Skeletal muscle tissue (tissue), 4 donors: ENCODE measurements around the gene C21orf58. TPM values are rescaled to one million over a fixed set of nuclear protein-coding genes. Genes with fewer than 3 reads are reported as not detected.

Experiments used
- H3K27ac ChIP-seq: one replicate; pipeline ENCODE4 v1.7.0; 2013; ENCODE audit warnings: mild to moderate bottlenecking, low read depth, low read length, inconsistent platforms
- H3K27me3 ChIP-seq, 3 donors: one replicate each; pipeline ENCODE4 v1.7.0; 2013; ENCODE audit warnings: low read length in 3 of 3; ENCODE audit not compliant: control insufficient read depth in 3 of 3, insufficient read depth in 3 of 3
- H3K36me3 ChIP-seq, 3 donors: one replicate each; pipeline ENCODE4 v1.7.0; 2013; ENCODE audit warnings: low read length in 3 of 3; ENCODE audit not compliant: control insufficient read depth in 3 of 3, insufficient read depth in 3 of 3
- H3K4me1 ChIP-seq, 3 donors: one replicate each; pipeline ENCODE4 v1.7.0; 2013; ENCODE audit warnings: low read length in 3 of 3, mild to moderate bottlenecking in 3 of 3; ENCODE audit not compliant: control insufficient read depth in 3 of 3, insufficient read depth in 3 of 3
- H3K4me3 ChIP-seq, 3 donors: one replicate each; pipeline ENCODE4 v1.7.0; 2013; ENCODE audit warnings: low read length in 3 of 3
- H3K9ac ChIP-seq, 3 donors: one replicate each; pipeline ENCODE4 v1.7.0; 2013; ENCODE audit warnings: low read length in 3 of 3, mild to moderate bottlenecking in 3 of 3, moderate library complexity in 2 of 3, low read depth in 1 of 3
- H3K9me3 ChIP-seq, 3 donors: one replicate each; pipeline ENCODE4 v1.7.0; 2013; ENCODE audit warnings: low read length in 3 of 3; ENCODE audit not compliant: control insufficient read depth in 3 of 3
- total RNA-seq: library from RNA; depleted of rRNA; stranded (reverse); fragments of >200 nt; gene quantifications from one replicate; pipeline ENCODE4 v1.2.3, GENCODE V29; 2014
- donor health status: Osteomylitis.

The C21orf58 gene
- total RNA-seq, 1 donor from 2014 or later: 3.1 TPM

- Histone ChIP-seq H3K9me3 (no peaks in the 10 kb centered on the region), H3K27ac (peak overlapping the region; percentile 91), H3K27me3 (no peaks in the 10 kb centered on the region), H3K4me3 (peak overlapping the region; percentile 77 to 94 (median 91)), H3K9ac (peak overlapping the region; percentile 86 to 96 (median 95)), H3K4me1 (peaks cover 24 to 32% (median 29%) of the 10 kb centered on the region in 3 donors), H3K36me3 (peaks cover 6 to 24% (median 20%) of the 10 kb centered on the region in 3 donors)
Observed at GRCh38 chr21:46286648-46287002, 37.0 kb downstream of the C21orf58 start.

- peaks cover 24 to 33% (median 29%) of the 10 kb centered on the region in 3 donors for H3K4me1 ChIP-seq
- peak within 1 kb of the TSS; percentile 77 to 94 (median 91) for H3K4me3 ChIP-seq
- H3K27ac ChIP-seq: peak within 1 kb of the TSS; percentile 91
- H3K36me3 ChIP-seq: peaks cover 8 to 24% (median 19%) of the 10 kb centered on the region in 3 donors
- no peaks in the 10 kb centered on the region for H3K27me3 ChIP-seq
- H3K9ac ChIP-seq: peak within 1 kb of the TSS; percentile 88 to 96 (median 95)
- H3K9me3 ChIP-seq: no peaks in the 10 kb centered on the region
Observed at GRCh38 chr21:46285761-46286647, 37.7 kb downstream of the C21orf58 start, which contains the start of gene YBEY. Gene YBEY, plus strand, starts transcription at chr21:46286342. Its CDS starts 572 bp downstream, at chr21:46286914.

GRCh38 chr21:46285206-46285661 lies 38.4 kb downstream of the C21orf58 start, which contains the start of gene MCM3AP:
Gene MCM3AP, minus strand, starts transcription at chr21:46285611. Its CDS starts 325 bp downstream, at chr21:46285286.
- peaks cover 24 to 33% (median 29%) of the 10 kb centered on the region in 3 donors for H3K4me1 ChIP-seq
- H3K27me3 ChIP-seq: no peaks in the 10 kb centered on the region
- peaks cover 13 to 28% (median 23%) of the 10 kb centered on the region in 3 donors for H3K36me3 ChIP-seq
- no peaks in the 10 kb centered on the region for H3K9me3 ChIP-seq
- peak within 1 kb of the TSS; percentile 91 for H3K27ac ChIP-seq
- peak within 1 kb of the TSS; percentile 88 to 96 (median 95) for H3K9ac ChIP-seq
- H3K4me3 ChIP-seq: peak within 1 kb of the TSS; percentile 77 to 94 (median 91)

- Histone ChIP-seq H3K4me1 (peaks cover 22 to 33% (median 29%) of the 10 kb centered on the region in 3 donors), H3K9ac (peak overlapping the region in 1 of 3 donors; percentile 96), H3K9me3 (no peaks in the 10 kb centered on the region), H3K4me3 (peak overlapping the region; percentile 77 to 94 (median 91)), H3K36me3 (peaks cover 18 to 30% (median 27%) of the 10 kb centered on the region in 3 donors), H3K27me3 (no peaks in the 10 kb centered on the region), H3K27ac (no peak overlapping the region)
Observed at GRCh38 chr21:46284733-46285132, 38.9 kb downstream of the C21orf58 start.

GRCh38 chr21:46284077-46284644 lies 39.5 kb downstream of the C21orf58 start:
- peaks cover 23 to 35% (median 33%) of the 10 kb centered on the region in 3 donors for H3K36me3 ChIP-seq

GRCh38 chr21:46274797-46275390 lies 48.8 kb downstream of the C21orf58 start:
- H3K9me3 ChIP-seq: no peaks in the 10 kb centered on the region
- H3K4me3 ChIP-seq: no peak overlapping the region
- H3K4me1 ChIP-seq: no peaks in the 10 kb centered on the region
- H3K36me3 ChIP-seq: peaks cover 72 to 80% (median 78%) of the 10 kb centered on the region in 3 donors
- no peak overlapping the region for H3K27ac ChIP-seq
- H3K9ac ChIP-seq: no peak overlapping the region
- no peaks in the 10 kb centered on the region for H3K27me3 ChIP-seq

More at GRCh38 chr21:46284077-46284644, 39.5 kb downstream of the C21orf58 start:
- peak overlapping the region; percentile 8 to 33 (median 18) for H3K4me3 ChIP-seq
- peaks cover 21 to 33% (median 29%) of the 10 kb centered on the region in 3 donors for H3K4me1 ChIP-seq
- no peak overlapping the region for H3K27ac ChIP-seq
- no peaks in the 10 kb centered on the region for H3K27me3 ChIP-seq
- H3K9me3 ChIP-seq: no peaks in the 10 kb centered on the region
- peak overlapping the region in 2 of 3 donors; percentile 63 to 96 for H3K9ac ChIP-seq

DNA sequence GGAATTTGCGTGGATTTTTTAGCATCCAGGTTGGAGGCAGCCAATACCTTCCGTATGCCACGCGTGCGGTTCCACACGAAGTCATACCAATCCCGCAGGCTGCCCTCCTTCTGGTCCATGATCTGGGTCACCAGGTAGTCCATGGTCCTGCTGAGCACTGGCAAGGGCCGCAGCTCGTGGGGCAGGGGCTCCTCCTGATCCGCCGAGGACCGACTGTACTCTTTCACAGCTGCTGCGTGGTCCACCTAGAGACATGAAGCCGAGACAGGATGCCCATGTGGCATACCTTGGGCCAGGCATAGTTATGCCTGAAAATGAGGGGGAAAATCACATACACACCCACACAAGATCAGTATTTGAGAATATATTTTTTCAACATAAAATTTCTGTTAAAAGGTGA lies 50.3 kb downstream of the C21orf58 start:
- no peaks in the 10 kb centered on the region for H3K27me3 ChIP-seq
- H3K27ac ChIP-seq: no peak overlapping the region
- no peak overlapping the region for H3K4me3 ChIP-seq
- H3K36me3 ChIP-seq: peaks cover 69 to 79% (median 76%) of the 10 kb centered on the region in 3 donors
- H3K4me1 ChIP-seq: no peaks in the 10 kb centered on the region
- no peaks in the 10 kb centered on the region for H3K9me3 ChIP-seq
- H3K9ac ChIP-seq: no peak overlapping the region

- Histone ChIP-seq H3K27me3 (no peaks in the 10 kb centered on the region), H3K36me3 (peaks cover 79 to 89% (median 82%) of the 10 kb centered on the region in 3 donors), H3K9ac (no peak overlapping the region), H3K4me3 (no peak overlapping the region), H3K4me1 (no peaks in the 10 kb centered on the region), H3K9me3 (no peaks in the 10 kb centered on the region), H3K27ac (no peak overlapping the region)
Observed at GRCh38 chr21:46269466-46269865, 54.2 kb downstream of the C21orf58 start.

DNA sequence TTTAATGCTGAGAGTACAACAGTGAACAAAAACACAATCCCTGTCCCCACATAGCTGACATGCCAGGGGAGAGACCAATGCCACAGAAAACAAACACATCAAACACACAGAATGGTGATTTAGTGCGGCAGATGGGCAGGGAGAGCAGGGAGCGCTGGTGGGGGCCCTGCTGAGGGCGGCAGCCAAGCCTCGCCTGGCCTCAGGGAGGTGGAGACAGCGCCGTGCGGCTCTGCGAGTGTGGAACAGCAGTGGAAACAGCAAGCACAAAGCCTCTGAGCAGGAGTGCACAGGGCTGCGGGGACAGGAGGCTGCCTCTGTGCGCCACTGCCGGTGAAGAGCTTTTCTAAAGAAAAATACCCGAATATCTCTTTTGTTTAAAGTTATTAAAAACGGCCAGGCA lies 55.3 kb downstream of the C21orf58 start:
- no peaks in the 10 kb centered on the region for H3K4me1 ChIP-seq
- H3K9ac ChIP-seq: no peak overlapping the region
- no peak overlapping the region for H3K4me3 ChIP-seq
- H3K27ac ChIP-seq: no peak overlapping the region
- no peaks in the 10 kb centered on the region for H3K27me3 ChIP-seq
- H3K9me3 ChIP-seq: no peaks in the 10 kb centered on the region
- peaks cover 80 to 86% (median 84%) of the 10 kb centered on the region in 3 donors for H3K36me3 ChIP-seq
